WTC11 (cell line): Measurements from ENCODE around the gene HSH2D. TPM values are rescaled to one million over a fixed set of nuclear protein-coding genes. Genes with fewer than 3 reads are reported as not detected.

ENCODE experiments used
- ATAC-seq: fragments of 200-7000 bp; cut with Tn5 transposase; 2 replicates; pipeline ENCODE4 v1.10.0; 2021; ENCODE audit warnings: mild to moderate bottlenecking, moderate library complexity
- CTCF ChIA-PET: fragments of 300-600 bp; sonication (Branson Sonifier 250); formaldehyde crosslinking; loops from one replicate; lab custom pipeline; 2021; ENCODE audit warnings: antibody characterized with exemption; lab: Charles Lee
- POLR2A ChIA-PET: fragments of 350-600 bp; sonication (Branson Sonifier 250); formaldehyde crosslinking; loops from one replicate; lab custom pipeline; 2021; ENCODE audit warnings: antibody characterized with exemption; lab: Charles Lee
- DNase-seq: peaks from one replicate; pipeline ENCODE4 v3.0.0; 2021; ENCODE audit warnings: low spot score
- H3K27ac Mint-ChIP-seq: 2 replicates; pipeline ENCODE4 v1.8.0; 2021; ENCODE audit warnings: mixed read lengths
- H3K27me3 Mint-ChIP-seq: 2 replicates; pipeline ENCODE4 v1.8.0; 2021; ENCODE audit warnings: low read depth, mild to moderate bottlenecking, moderate library complexity, mixed read lengths
- H3K36me3 Mint-ChIP-seq: 2 replicates; pipeline ENCODE4 v1.8.0; 2021; ENCODE audit warnings: mixed read lengths
- H3K4me1 Mint-ChIP-seq: 2 replicates; pipeline ENCODE4 v1.8.0; 2022; ENCODE audit warnings: mixed read lengths
- H3K4me3 Mint-ChIP-seq: 2 replicates; pipeline ENCODE4 v1.8.0; 2021; ENCODE audit warnings: mild to moderate bottlenecking, moderate library complexity, mixed read lengths
- H3K9me3 Mint-ChIP-seq: 2 replicates; pipeline ENCODE4 v1.8.0; 2021; ENCODE audit warnings: mixed read lengths
- AR ChIP-seq: fragments of 250-450 bp; sonication (Bioruptor Pico); IDR thresholded peaks from 2 replicates; pipeline ENCODE4 v1.9.0; 2021; ENCODE audit warnings: mild to moderate bottlenecking
- CREM ChIP-seq: sonication (generic); formaldehyde crosslinking; IDR thresholded peaks from 2 replicates; pipeline ENCODE4 v1.8.1; 2022; ENCODE audit warnings: mild to moderate bottlenecking, missing genetic modification reagents, moderate library complexity
- CTCF ChIP-seq: fragments of 200-600 bp; IDR thresholded peaks from 2 replicates; pipeline ENCODE4 v1.8.0; 2022; ENCODE audit warnings: antibody characterized with exemption
- GRHL2 ChIP-seq: fragments of 250-450 bp; sonication (Bioruptor Pico); IDR thresholded peaks from 2 replicates; pipeline ENCODE4 v1.8.0; 2022; ENCODE audit warnings: mild to moderate bottlenecking, moderate library complexity; ENCODE audit not compliant: insufficient replicate concordance, severe bottlenecking
- IRF2 ChIP-seq: sonication (generic); formaldehyde crosslinking; IDR thresholded peaks from 2 replicates; pipeline ENCODE4 v1.8.0; 2022; ENCODE audit warnings: low read depth, missing genetic modification reagents, borderline replicate concordance
- PREB ChIP-seq: sonication (generic); formaldehyde crosslinking; IDR thresholded peaks from 2 replicates; pipeline ENCODE4 v1.8.1; 2022; ENCODE audit warnings: mild to moderate bottlenecking, missing genetic modification reagents, moderate library complexity, borderline replicate concordance
- SP1 ChIP-seq: sonication (generic); formaldehyde crosslinking; conservative IDR thresholded peaks from 2 replicates; pipeline ENCODE4 v1.8.1; 2022; ENCODE audit warnings: missing genetic modification reagents
- TCF7 ChIP-seq: sonication (generic); formaldehyde crosslinking; IDR thresholded peaks from 2 replicates; pipeline ENCODE4 v1.8.0; 2022; ENCODE audit warnings: mild to moderate bottlenecking, low read depth, missing genetic modification reagents, moderate library complexity
- ZBTB43 ChIP-seq: sonication (generic); formaldehyde crosslinking; IDR thresholded peaks from 2 replicates; pipeline ENCODE4 v1.8.1; 2023; ENCODE audit warnings: mild to moderate bottlenecking, missing genetic modification reagents
- ZNF138 ChIP-seq: sonication (generic); formaldehyde crosslinking; conservative IDR thresholded peaks from 2 replicates; pipeline ENCODE4 v1.8.1; 2022; ENCODE audit warnings: mild to moderate bottlenecking, moderate library complexity, missing genetic modification reagents
- ZNF423 ChIP-seq: fragments of 250-450 bp; sonication (Bioruptor Pico); IDR thresholded peaks from 2 replicates; pipeline ENCODE4 v2.1.2; 2022; ENCODE audit warnings: mild to moderate bottlenecking, moderate library complexity
- total RNA-seq: library from RNA; stranded (reverse); gene quantifications from 3 replicates; pipeline ENCODE4 v1.2.3, GENCODE V29; 2021

HSH2D gene
- total RNA-seq, 1 experiment from 2014 or later: 1.6 TPM

- H3K9me3 Mint-ChIP-seq: no peaks in the 10 kb centered on the region
- H3K4me3 Mint-ChIP-seq: no peak overlapping the region
- POLR2A ChIA-PET: interaction anchor here (0.5 kb wide), 1 partner anchor 147 kb away, joined by 5 read pairs; no protein-coding TSS in a partner anchor
These were observed 14.1 kb downstream of the HSH2D start for GRCh38 chr19:16157601-16158000.

GRCh38 chr19:16159655-16160054, 16.2 kb downstream of the HSH2D start:
- Mint-ChIP-seq H3K36me3 (no peaks in the 10 kb centered on the region), H3K27me3 (no peaks in the 10 kb centered on the region; the same call in 1 of the 2 replicates), H3K27ac (no peak overlapping the region), H3K9me3 (no peaks in the 10 kb centered on the region), H3K4me3 (no peak overlapping the region), H3K4me1 (no peaks in the 10 kb centered on the region)
- POLR2A ChIA-PET: interaction anchor here (0.6 to 2.2 kb wide), 2 partner anchors 59 to 84 kb away, joined by 3 to 5 read pairs; no protein-coding TSS in a partner anchor
- CTCF ChIA-PET: interaction anchor here (0.6 kb wide), 1 partner anchor 135 kb away, joined by 3 read pairs; no protein-coding TSS in a partner anchor
- no peak for TF ChIP-seq SP1 (CRISPR knock-in tag)
- TF ChIP-seq PREB (CRISPR knock-in tag): no peak
- no peak for TF ChIP-seq ZNF138 (CRISPR knock-in tag)
- no peak for TF ChIP-seq CREM (CRISPR knock-in tag)
- TF ChIP-seq ZNF423: no peak
- TF ChIP-seq GRHL2 (CRISPR knock-in tag): no peak
- no peak for TF ChIP-seq AR (CRISPR knock-in tag)
- TF ChIP-seq CTCF: no peak
- no peak for TF ChIP-seq TCF7 (CRISPR knock-in tag)
- ATAC-seq (no peak), DNase-seq (no peak)

More at GRCh38 chr19:16157601-16158000, 14.1 kb downstream of the HSH2D start:
- Mint-ChIP-seq H3K27ac (no peak overlapping the region), H3K27me3 (no peaks in the 10 kb centered on the region; the same call in 1 of the 2 replicates), H3K4me1 (no peaks in the 10 kb centered on the region), H3K36me3 (no peaks in the 10 kb centered on the region)
- ATAC-seq (no peak), DNase-seq (no peak)
- TF ChIP-seq ZBTB43 (CRISPR knock-in tag): no peak
- no peak for TF ChIP-seq IRF2
- no peak for TF ChIP-seq AR (CRISPR knock-in tag)
- CTCF ChIA-PET: no interaction called here
